Astrocyte (in vitro differentiated cells and primary cell): ENCODE measurements around the gene TENM4. TPM values are rescaled to one million over a fixed set of nuclear protein-coding genes. Genes with fewer than 3 reads are reported as not detected.

Experiments used
- DNase-seq: peaks from one replicate; pipeline ENCODE4 v3.0.0-alpha.2; 2010; ENCODE audit warnings: low read depth
- FAIRE-seq: peaks from 2 replicates; lab custom pipeline; 2011; peaks lifted over from hg19 to GRCh38; lab: Jason Lieb, UNC
- H2AFZ ChIP-seq: 2 replicates; pipeline ENCODE4 v1.6.0; 2012; ENCODE audit warnings: low read depth, low read length, inconsistent platforms
- H3K27ac ChIP-seq: 2 replicates; pipeline ENCODE4 v1.5.1; 2011; ENCODE audit warnings: low read depth, low read length, inconsistent platforms
- H3K27me3 ChIP-seq: 2 replicates; pipeline ENCODE4 v1.6.0; 2011; ENCODE audit warnings: low read length, inconsistent platforms; ENCODE audit not compliant: insufficient read depth
- H3K36me3 ChIP-seq: 2 replicates; pipeline ENCODE4 v1.5.1; 2011; ENCODE audit warnings: low read length, inconsistent platforms; ENCODE audit not compliant: insufficient read depth
- H3K4me1 ChIP-seq: 2 replicates; pipeline ENCODE4 v1.5.1; 2011; ENCODE audit warnings: low read length, inconsistent platforms; ENCODE audit not compliant: insufficient read depth
- H3K4me2 ChIP-seq: 2 replicates; pipeline ENCODE4 v1.6.0; 2012; ENCODE audit warnings: low read length, inconsistent platforms
- H3K4me3 ChIP-seq: 2 replicates; pipeline ENCODE4 v1.5.1; 2011; ENCODE audit warnings: low read depth, mild to moderate bottlenecking, low read length, inconsistent platforms; ENCODE audit not compliant: insufficient read depth
- H3K79me2 ChIP-seq: 2 replicates; pipeline ENCODE4 v1.6.0; 2012; ENCODE audit warnings: mild to moderate bottlenecking, low read length, inconsistent platforms; ENCODE audit not compliant: insufficient read depth
- H3K9ac ChIP-seq: 2 replicates; pipeline ENCODE4 v1.6.0; 2012; ENCODE audit warnings: mild to moderate bottlenecking, low read length, inconsistent platforms
- H3K9me3 ChIP-seq: 2 replicates; pipeline ENCODE4 v1.5.1; 2012; ENCODE audit warnings: low read depth, mild to moderate bottlenecking, low read length, inconsistent platforms; ENCODE audit not compliant: insufficient read depth
- H4K20me1 ChIP-seq: 2 replicates; pipeline ENCODE4 v1.6.0; 2012; ENCODE audit warnings: low read length, inconsistent platforms; ENCODE audit not compliant: insufficient read depth
- H3K27ac Mint-ChIP-seq: one replicate; pipeline ENCODE4 v1.8.0; 2021; ENCODE audit warnings: mild to moderate bottlenecking, mixed read lengths; ENCODE audit not compliant: unreplicated experiment
- H3K27me3 Mint-ChIP-seq: one replicate; pipeline ENCODE4 v1.8.0; 2021; ENCODE audit warnings: low read depth, mixed read lengths; ENCODE audit not compliant: unreplicated experiment
- H3K36me3 Mint-ChIP-seq: one replicate; pipeline ENCODE4 v1.8.0; 2021; ENCODE audit warnings: low read depth, mixed read lengths; ENCODE audit not compliant: unreplicated experiment
- H3K4me1 Mint-ChIP-seq: one replicate; pipeline ENCODE4 v1.8.0; 2021; ENCODE audit warnings: low read depth, mixed read lengths; ENCODE audit not compliant: unreplicated experiment
- H3K4me3 Mint-ChIP-seq: one replicate; pipeline ENCODE4 v1.8.0; 2021; ENCODE audit warnings: mild to moderate bottlenecking, moderate library complexity, mixed read lengths; ENCODE audit not compliant: unreplicated experiment
- H3K9me3 Mint-ChIP-seq: one replicate; pipeline ENCODE4 v1.8.0; 2021; ENCODE audit warnings: mild to moderate bottlenecking, mixed read lengths; ENCODE audit not compliant: unreplicated experiment
- EZH2 ChIP-seq: IDR thresholded peaks from 2 replicates; pipeline ENCODE4 v1.6.1; 2012; ENCODE audit warnings: mild to moderate bottlenecking, low read length, inconsistent platforms; ENCODE audit not compliant: insufficient read depth
- total RNA-seq: library from RNA; stranded (reverse); gene quantifications from 2 replicates; pipeline ENCODE4 v1.2.1, GENCODE V29; 2021
- TF ChIP-seq, protein P1 (sequence below): IDR thresholded peaks from 2 replicates; pipeline ENCODE4 v1.5.1; 2011; ENCODE audit warnings: low read depth, mild to moderate bottlenecking, inconsistent platforms, low read length, moderate library complexity; ENCODE audit not compliant: insufficient read depth

Gene TENM4
- total RNA-seq, 1 donor from 2014 or later = 7.5 TPM

DNA sequence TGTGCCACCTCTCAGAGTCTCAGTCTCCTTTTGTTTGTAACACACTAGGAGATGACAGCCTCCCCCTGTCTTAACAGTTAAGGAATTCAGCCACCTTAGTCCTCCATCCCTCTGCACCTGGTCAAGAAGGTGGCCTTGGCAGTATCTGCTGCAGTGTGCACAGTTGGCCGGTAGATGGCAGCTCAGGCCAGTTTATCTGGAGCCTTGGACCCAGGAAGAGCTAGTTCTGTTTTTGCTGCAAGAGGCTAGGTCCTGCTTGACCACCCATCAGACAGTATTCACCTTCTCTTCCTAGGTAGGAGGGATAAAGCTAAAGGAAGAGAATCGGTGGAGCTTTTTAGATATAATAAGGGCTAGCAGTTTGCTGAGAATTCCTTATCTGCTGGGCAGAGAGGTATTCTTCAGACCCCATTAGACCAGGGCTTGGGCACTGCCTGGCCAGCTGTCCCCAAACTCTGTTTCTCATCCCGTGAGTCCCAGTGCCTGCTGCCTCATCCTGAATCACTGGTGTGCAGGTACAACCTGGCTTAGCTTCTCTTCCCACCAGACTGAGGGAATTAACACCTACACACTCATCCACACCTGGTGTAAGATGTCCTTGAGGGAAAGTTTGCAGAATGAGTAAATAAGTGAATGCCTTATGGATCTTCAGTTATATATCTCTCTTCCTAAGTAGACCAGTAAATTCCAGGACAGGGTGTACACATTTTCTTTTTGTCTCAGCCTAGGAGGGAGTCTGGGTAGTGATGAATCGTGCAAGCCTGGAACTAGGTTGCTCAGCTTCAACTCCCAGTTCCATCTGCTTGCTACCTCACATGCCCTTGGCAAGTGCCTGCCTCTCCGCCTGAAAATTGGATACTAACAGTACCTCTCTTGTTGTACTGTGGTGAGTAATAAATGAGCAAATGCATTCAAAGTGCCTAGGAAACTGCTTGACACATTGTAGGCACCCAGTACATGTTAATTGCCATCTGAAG is 795.3 kb downstream of the TENM4 start:
- Histone ChIP-seq H3K36me3 (no peaks in the 10 kb centered on the region), H4K20me1 (no peaks in the 10 kb centered on the region), H3K4me3 (no peak overlapping the region), H3K4me2 (peak overlapping the region; percentile 20), H3K79me2 (no peaks in the 10 kb centered on the region), H2AFZ (no peak overlapping the region), H3K9me3 (no peaks in the 10 kb centered on the region), H3K4me1 (no peaks in the 10 kb centered on the region), H3K27ac (no peak overlapping the region), H3K27me3 (no peaks in the 10 kb centered on the region), H3K9ac (no peak overlapping the region)
- Mint-ChIP-seq H3K9me3 (no peaks in the 10 kb centered on the region), H3K4me3 (no peak overlapping the region), H3K4me1 (no peaks in the 10 kb centered on the region), H3K27me3 (peaks cover 24% of the 10 kb centered on the region), H3K36me3 (no peaks in the 10 kb centered on the region), H3K27ac (peak overlapping the region; percentile 59)
- TF ChIP-seq EZH2 = no peak
- TF ChIP-seq, protein P1, sequence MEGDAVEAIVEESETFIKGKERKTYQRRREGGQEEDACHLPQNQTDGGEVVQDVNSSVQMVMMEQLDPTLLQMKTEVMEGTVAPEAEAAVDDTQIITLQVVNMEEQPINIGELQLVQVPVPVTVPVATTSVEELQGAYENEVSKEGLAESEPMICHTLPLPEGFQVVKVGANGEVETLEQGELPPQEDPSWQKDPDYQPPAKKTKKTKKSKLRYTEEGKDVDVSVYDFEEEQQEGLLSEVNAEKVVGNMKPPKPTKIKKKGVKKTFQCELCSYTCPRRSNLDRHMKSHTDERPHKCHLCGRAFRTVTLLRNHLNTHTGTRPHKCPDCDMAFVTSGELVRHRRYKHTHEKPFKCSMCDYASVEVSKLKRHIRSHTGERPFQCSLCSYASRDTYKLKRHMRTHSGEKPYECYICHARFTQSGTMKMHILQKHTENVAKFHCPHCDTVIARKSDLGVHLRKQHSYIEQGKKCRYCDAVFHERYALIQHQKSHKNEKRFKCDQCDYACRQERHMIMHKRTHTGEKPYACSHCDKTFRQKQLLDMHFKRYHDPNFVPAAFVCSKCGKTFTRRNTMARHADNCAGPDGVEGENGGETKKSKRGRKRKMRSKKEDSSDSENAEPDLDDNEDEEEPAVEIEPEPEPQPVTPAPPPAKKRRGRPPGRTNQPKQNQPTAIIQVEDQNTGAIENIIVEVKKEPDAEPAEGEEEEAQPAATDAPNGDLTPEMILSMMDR = peak; percentile 98
- FAIRE-seq (no peak), DNase-seq (peak; percentile 22)

DNA sequence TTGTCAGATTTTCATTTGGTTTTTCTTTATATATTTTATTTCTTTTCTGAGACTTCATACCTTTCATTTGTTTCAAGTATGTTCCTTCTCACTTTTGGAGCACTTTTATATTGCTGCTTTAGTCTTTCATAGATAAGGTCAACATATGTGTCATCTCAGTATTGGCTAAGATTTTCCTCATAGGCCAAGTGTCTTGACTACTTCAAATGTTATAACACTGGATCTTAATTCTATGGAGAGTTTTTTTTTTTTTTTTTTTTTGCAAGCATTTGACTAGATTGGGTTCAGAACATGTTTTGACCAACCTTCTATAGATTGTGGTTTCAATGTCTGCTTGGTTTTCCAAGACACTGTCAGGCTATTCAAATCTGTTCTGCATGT is 797.2 kb downstream of the TENM4 start:
- Mint-ChIP-seq H3K4me1 (no peaks in the 10 kb centered on the region), H3K4me3 (no peak overlapping the region), H3K27ac (no peak overlapping the region), H3K27me3 (peaks cover 10% of the 10 kb centered on the region), H3K36me3 (no peaks in the 10 kb centered on the region), H3K9me3 (peaks cover 3% of the 10 kb centered on the region)
- H3K4me1 ChIP-seq = no peaks in the 10 kb centered on the region
- FAIRE-seq (no peak), DNase-seq (no peak)
- no peak overlapping the region for H3K27ac ChIP-seq
- no peak overlapping the region for H2AFZ ChIP-seq
- H3K27me3 ChIP-seq = no peaks in the 10 kb centered on the region
- no peak overlapping the region for H3K4me2 ChIP-seq
- no peaks in the 10 kb centered on the region for H4K20me1 ChIP-seq
- no peaks in the 10 kb centered on the region for H3K9me3 ChIP-seq
- no peaks in the 10 kb centered on the region for H3K36me3 ChIP-seq
- no peak overlapping the region for H3K4me3 ChIP-seq
- H3K79me2 ChIP-seq = no peaks in the 10 kb centered on the region
- TF ChIP-seq EZH2 = no peak
- TF ChIP-seq, protein P1 = no peak
- H3K9ac ChIP-seq = no peak overlapping the region
